ENCODE data around the gene WASL.

GRCh38 chr7:123650595-123650994 lies 98.2 kb downstream of the WASL start:
- TF ChIP-seq CTCF (IDR thresholded peaks at IDR 0.05) = no peak
- TF ChIP-seq POLR2A (IDR thresholded peaks at IDR 0.05) = no peak

All from uterus (tissue), 2 donors.